Myocyte (in vitro differentiated cells): ENCODE results near the gene MTX1. TPM values are rescaled to one million over a fixed set of nuclear protein-coding genes. Genes with fewer than 3 reads are reported as not detected.
"Not testable (repeated sequence)": the region's sequence is repeated elsewhere in the genome, so short reads cannot be mapped to it uniquely, and the experiment has no call there.

ENCODE experiments used
- DNase-seq: peaks from one replicate; pipeline ENCODE4 v3.0.0-alpha.2; 2012; ENCODE audit warnings: low read depth
- polyA plus RNA-seq: library from polyadenylated mRNA; unstranded; fragments of >200 nt; gene quantifications from one replicate; pipeline ENCODE4 v1.2.1, GENCODE V29; 2012; ENCODE audit warnings: missing spikeins
- total RNA-seq: library from RNA; depleted of rRNA; stranded (reverse); fragments of >200 nt; gene quantifications from 2 replicates; pipeline ENCODE4 v1.2.3, GENCODE V29; 2014

Gene MTX1
- 15.1 and 18.8 TPM in 2 replicates for total RNA-seq
- 40.2 TPM for polyA plus RNA-seq

- peak; percentile 92 for DNase-seq
Measured at GRCh38 chr1:155208541-155209311, at the start of gene MTX1. MTX1 (plus strand) TSS chr1:155208695; CDS start chr1:155208805, 110 bp downstream.

GRCh38 chr1:155158991-155159390 lies 49.5 kb upstream of the MTX1 start:
- DNase-seq = no peak

GRCh38 chr1:155160128-155160527 lies 48.4 kb upstream of the MTX1 start:
- DNase-seq = no peak

- DNase-seq = not testable (repeated sequence)
Measured at GRCh38 chr1:155162631-155163030, 45.9 kb upstream of the MTX1 start.

GRCh38 chr1:155163785-155164184 lies 44.7 kb upstream of the MTX1 start:
- not testable (repeated sequence) for DNase-seq

GRCh38 chr1:155164625-155165024 lies 43.9 kb upstream of the MTX1 start:
- not testable (repeated sequence) for DNase-seq

- DNase-seq = no peak
Measured at GRCh38 chr1:155166051-155166470, 42.4 kb upstream of the MTX1 start.

- DNase-seq = no peak
Measured at GRCh38 chr1:155166471-155167165, 41.9 kb upstream of the MTX1 start.

GRCh38 chr1:155167166-155168104 lies 41.1 kb upstream of the MTX1 start:
- peak; percentile 79 for DNase-seq

GRCh38 chr1:155168105-155168445 lies 40.4 kb upstream of the MTX1 start:
- not testable (repeated sequence) for DNase-seq

GRCh38 chr1:155168456-155169210 lies 39.9 kb upstream of the MTX1 start:
- DNase-seq = no peak

GRCh38 chr1:155169541-155169940 lies 39.0 kb upstream of the MTX1 start:
- no peak for DNase-seq

- no peak for DNase-seq
Measured at GRCh38 chr1:155170101-155170785, 38.3 kb upstream of the MTX1 start.

GRCh38 chr1:155170806-155171205 lies 37.7 kb upstream of the MTX1 start:
- no peak for DNase-seq

GRCh38 chr1:155171836-155172731 lies 36.4 kb upstream of the MTX1 start:
- DNase-seq = no peak

- DNase-seq = peak; percentile 97
Measured at GRCh38 chr1:155172732-155173477, 35.6 kb upstream of the MTX1 start, which contains the start of gene KRTCAP2. KRTCAP2 (minus strand) TSS chr1:155173304; CDS start chr1:155173224, 80 bp downstream.

GRCh38 chr1:155173478-155174323 lies 34.8 kb upstream of the MTX1 start, which contains the start of gene TRIM46:
TRIM46 (plus strand) TSS chr1:155173849; CDS start chr1:155173967, 118 bp downstream.
- DNase-seq = no peak
